Fibroblast of skin of left biceps (primary cell): ENCODE measurements around the gene CLEC3B.

Source experiments
- DNase-seq, 2 experiments: peaks; one replicate each; pipeline ENCODE4 v3.0.0-alpha.2; 2013; ENCODE audit warnings: low read depth in 2 of 2

The CLEC3B gene

GRCh38 chr3:45003406-45003805 is 22.7 kb upstream of the CLEC3B start:
- DNase-seq = no peak

GRCh38 chr3:45003859-45004258 is 22.2 kb upstream of the CLEC3B start:
- no peak for DNase-seq

DNA sequence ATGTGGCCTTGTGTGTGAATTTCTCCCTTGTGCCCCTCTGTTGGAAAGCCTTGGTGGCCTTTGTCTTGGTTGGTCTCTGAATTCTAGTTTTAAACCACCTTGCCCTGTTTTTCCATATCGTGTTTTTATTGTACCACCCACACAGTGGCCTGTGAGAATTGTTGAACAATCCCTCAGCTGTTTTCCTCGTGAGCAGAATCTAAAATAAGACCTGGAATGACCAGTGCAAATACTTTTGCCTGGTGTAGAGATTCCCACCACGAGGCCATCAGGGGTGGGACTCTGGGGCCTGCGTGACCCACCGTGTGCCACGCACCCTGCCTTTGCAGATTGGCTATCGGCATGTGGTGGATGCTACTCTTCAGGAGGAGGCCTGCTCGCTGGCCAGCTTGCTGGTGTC is 19.0 kb upstream of the CLEC3B start:
- DNase-seq = no peak

DNA sequence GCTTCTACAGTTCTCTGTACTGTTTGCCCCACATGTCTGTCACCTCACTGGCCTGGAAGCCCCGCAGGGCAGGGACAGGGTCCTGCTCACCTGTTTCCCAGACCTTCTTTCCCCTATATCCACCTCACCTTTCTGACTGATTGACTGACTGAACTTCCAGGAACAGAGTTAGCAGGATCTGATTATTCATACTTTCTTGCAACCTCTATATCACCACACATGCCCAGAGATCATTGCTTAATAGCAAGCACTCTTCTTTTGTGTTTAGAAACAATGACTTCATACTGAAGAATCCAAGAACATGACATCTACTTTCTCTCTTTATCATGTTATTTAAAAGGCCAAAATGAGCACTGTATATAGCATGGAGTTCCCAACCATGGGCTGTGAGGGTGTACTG is 18.0 kb upstream of the CLEC3B start:
- no peak for DNase-seq

DNA sequence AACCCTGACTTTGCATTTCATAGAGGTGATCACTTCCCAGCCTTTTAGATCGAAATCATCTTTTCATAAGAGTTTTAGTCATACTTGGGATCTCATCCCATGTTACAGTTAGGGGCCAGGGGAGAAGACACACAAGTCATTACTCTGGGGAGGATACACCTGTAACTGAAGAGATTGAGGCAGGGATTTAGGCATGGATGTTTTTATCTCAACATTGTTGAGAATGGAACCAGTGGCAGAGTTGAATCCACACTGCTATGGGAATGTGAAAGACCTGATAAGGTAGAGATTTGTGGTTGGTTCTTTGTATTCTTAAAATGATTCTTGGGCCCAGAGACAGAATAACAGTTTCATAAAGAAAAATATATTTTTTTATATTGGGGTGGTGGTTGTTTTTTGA is 16.2 kb upstream of the CLEC3B start:
- no peak for DNase-seq

DNA sequence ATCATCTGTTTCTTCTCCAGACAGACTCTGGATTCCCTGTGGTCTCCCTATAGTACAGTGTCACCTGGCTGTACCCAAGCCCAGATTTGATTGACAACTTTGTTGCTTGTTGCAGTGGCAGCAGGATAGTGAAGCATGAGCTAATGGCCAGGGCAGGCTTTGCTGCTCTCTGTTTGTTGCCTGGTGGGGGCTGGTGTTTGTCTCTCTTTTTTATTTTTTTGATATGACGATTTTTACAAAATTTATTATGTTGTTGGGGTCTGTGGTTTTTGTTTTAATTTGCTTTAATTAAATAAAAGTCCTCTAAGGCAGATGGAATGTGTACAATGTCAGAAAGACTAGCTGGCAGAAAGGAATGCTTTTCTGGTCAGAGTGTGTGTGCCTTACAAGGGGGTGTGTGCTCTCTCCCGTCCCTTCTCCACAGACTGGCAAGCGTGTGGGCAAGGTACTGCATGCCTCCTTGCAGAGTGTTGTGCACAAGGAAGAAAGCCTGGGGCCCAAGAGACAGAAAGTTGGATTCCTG is 15.2 kb upstream of the CLEC3B start:
- peak; percentile 53 to 55 for DNase-seq

GRCh38 chr3:45011756-45012508 is 14.2 kb upstream of the CLEC3B start:
- DNase-seq = peak; percentile 89 to 90

GRCh38 chr3:45012577-45012976 is 13.5 kb upstream of the CLEC3B start:
- no peak for DNase-seq

GRCh38 chr3:45016916-45017315 is 9.2 kb upstream of the CLEC3B start:
- DNase-seq = no peak

DNA sequence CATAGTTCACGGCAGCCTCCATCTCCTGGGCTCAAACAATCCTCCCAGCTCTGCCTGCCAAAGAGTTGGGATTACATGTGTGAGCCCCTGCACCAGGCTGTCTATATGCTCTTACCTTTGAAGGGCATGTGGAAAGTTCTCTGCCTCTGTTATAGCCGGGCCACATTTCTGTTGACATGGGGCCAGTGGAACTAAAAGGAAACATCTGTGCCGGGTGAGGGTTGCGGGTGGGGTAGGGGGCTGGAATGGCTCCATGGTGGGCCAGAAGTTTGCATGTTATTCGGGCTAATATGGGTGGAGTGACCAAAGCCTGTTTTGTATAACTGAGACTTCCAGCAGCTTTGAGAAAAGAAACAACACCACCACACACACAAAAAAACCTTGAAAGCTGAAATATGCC is 8.3 kb upstream of the CLEC3B start:
- no peak for DNase-seq

DNA sequence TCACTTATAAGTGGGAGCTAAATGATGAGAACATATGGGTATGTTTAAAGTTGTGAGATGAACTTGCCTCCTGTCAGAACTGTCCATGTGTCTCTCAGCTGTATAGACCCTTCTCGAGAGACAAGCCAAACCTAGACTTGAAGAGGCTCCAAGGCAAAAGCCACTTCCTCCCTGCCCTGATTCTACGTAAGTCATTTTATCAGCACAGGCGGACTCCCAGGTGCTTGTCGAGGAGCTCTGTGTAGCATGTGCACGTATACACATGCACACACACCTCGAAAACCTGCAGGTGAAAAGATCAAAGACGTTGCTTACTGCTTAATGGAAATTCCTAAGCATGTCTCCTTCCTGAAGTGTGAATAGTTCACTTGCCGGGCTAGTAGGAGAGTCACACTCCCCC is 5.6 kb upstream of the CLEC3B start:
- no peak for DNase-seq

DNA sequence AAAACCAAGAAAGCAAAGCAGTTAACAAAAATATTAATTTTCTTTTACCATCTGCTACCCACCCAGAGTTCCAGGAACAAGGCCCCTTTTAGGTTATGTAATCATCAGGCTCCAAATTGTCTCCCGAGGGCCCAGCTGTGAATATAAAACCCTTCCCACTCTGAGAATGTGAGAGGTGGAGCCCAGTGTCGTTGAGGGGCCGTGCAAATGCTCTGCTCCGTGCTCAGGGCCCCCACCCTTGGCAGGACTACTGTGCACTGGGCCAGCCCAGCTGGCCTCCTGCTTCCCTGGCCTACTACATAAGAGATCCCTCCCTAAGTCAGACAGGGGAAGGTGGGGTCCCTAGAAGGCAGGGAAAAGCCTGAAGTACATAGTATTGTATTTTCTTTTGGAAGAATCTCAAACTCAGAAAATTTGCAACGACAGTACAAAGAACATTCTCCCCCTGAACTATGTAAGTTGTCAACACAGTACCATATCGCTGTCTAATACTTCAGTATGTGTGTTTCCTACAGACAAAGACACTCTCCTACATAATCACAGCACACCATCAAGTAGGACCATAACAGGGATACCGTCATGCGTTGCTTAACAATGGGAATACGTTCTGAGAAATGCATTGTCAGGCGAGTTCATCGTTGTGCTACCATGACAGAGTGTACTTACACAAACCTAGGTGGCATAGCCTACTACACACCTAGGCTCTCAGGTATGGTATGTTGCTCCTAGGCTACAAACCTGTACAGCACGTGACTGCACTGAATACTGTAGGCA is 4.4 kb upstream of the CLEC3B start:
- no peak for DNase-seq

DNA sequence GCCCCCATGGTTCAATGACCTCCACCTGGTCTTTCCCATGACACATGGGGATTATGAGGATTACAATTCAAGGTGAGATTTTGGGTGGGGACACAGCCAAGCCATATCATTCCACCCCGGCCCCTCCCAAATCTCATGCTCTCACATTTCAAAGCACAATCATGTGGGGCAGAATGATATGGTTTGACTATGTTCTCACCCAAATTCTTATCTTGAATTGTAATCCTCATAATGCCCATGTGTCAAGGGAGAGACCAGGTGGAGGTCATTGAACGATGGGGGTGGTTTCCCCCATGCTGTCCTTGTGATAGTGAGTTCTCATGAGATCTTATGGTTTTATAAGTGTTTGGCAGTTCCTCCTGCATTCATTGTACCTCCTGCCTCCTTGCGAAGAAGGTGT is 2.4 kb upstream of the CLEC3B start:
- DNase-seq = no peak

DNA sequence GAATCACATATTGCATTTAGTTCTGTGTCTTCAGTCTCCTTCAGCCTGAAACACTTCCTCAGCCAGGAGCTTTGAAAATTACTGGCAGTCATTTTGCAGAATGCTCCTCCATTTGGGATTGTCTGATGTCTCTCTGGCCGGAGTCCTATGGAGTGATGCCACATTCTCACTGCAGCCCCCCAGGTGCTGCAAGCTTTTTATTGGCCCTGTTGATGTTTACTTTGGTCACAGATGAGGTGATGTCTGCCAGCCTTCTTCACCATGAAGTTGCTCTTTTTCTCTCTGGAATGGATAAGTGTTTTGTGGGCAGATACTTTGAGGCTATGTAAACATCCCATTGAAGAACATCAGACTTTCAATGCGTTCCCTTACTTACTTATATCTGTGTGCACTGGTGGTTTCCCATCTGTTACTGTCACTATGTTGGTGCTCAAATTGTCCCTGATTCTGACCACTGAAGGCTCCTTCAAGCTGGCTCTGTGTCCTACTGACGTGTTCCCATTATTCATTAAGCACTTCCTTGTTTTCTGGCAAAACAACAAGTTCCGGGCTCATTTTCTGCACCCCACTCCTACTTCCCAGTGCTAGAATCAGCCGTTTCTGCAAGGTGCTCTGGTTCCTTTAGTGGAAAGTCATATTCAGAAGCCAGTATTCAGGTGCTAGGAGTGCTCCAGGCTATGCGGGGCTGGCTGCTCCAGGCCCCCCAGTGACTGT is 1.4 kb upstream of the CLEC3B start:
- DNase-seq = no peak

- DNase-seq = no peak
Observed at GRCh38 chr3:45026957-45027356, 854 bp downstream of the CLEC3B start.

DNA sequence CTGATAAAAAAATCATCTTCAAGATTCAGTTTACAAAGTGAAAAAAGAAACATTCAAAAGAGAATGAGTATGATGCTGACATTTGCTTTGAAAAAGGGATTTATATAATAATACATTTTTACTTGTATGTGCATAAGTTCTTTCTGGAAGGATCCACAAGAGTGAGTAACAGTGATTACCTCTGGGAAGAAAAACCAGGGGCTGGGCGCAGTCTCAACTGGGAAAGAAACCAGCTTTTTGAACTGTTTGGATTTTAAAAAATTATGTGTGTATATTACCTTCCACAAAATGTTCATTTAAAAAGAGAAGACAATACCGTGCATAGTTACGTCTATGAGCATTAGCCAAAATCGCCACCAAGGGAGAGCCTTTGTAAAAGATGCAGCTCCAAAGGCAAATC is 1.3 kb downstream of the CLEC3B start:
- no peak for DNase-seq

DNA sequence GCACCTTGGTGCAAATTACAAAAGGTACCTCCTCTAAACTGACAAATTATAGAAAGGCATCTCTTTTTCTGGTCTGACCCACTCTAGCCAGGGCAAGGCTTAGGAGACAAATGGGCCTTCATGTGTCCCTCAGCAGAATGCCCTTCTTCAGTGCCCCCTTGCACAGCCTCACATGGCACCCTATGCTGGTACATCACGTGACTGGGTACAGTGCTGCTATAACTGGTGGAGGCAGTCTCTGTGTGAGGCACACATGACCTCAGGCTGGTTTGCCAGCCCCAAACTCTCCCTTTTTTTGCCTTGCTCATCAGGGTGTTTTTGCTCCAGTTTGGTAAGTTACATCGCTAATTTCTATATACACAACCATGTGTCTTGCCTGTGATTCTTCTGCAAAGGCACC is 3.1 kb downstream of the CLEC3B start:
- DNase-seq = no peak

DNA sequence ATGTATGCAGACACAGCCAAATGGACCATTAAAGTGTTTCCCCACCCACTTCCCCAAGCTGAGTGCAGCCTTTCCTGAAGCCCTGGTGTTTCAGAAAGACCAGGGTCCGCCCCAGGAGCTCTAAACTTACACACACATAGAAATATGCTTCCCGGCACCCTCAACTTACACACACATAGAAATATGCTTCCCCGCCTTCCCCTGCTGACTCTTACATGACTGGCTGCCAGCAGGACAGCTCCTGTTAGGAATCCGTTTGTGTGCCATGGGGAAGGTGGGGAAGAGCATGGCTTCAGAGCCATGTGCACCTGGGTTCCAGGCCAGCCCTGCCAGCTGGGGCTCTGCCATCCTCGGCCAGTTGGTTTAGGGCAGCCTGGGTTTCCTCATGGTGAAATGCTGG is 3.6 kb downstream of the CLEC3B start:
- DNase-seq = peak; percentile 44

- DNase-seq = no peak
Observed at GRCh38 chr3:45031531-45031930, 5.4 kb downstream of the CLEC3B start.

DNA sequence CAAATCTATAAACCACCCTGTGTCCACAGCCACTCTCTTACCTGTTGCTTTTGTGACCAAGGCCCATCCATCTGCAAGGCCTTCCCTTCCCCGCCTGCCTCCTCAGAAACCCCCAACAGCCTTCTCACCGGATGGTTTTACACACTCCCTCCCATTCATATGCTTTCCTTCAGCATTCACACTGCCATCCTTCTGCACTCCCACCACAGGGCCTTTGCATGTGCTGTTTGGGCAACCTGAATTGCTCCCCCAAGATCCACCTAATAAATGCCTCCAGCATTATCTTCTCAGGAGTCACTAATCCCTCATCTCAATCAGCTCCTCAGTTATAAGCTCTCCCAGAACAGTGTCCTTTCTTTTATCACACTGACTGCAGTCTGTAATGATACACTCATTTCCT is 6.0 kb downstream of the CLEC3B start:
- no peak for DNase-seq

DNA sequence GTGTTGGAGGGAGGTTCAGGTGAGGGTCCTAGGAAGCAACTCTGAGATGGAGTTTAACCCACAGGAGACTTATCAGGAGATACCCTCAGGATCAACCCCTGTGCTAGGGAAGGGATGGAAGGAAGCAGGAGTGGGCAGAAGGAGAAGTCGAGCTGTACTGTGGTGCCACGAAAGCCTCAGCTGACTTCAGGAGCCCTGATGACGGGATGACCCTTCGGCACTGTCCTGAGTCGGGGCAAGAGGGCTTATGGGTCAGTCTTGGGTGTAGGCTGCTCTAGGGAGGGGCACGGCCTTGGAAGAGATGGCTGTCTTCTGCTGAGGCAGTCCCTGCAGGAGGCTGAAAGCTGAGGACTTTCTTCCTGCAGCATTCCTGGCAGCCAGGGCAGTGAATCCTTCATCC is 7.7 kb downstream of the CLEC3B start:
- no peak for DNase-seq

DNA sequence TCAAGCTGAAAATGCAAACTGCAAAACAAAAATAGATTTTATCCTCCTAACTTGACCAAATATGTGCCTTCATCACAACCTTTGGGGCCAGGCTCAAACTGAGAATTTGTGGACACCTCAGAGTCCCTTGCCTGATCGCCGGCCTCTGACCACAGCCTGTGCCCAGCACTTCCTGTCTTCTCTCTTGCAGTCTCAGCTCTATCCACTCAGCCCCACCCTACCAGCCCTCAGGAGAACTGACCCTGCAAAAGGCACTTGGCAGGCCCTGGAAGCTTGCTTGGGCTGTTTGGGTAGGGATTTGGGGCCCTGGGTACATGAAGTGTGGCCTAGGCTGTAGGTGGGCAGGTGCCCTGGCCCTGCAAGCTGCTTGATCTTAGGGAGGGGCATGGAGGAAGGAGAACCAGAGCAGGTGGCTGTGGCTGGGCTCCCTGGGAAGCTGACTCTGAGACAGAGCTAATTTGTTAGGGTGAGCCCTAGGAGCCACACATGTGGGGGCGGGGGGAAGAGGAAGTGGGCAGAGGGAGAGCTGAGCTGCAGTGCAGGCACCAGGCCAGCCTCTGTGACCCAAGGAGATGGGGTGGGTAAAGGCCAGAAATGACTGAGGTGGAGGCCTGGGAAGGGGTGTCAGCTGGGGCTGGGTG is 8.6 kb downstream of the CLEC3B start:
- DNase-seq = no peak
